GM12801 (cell line): ENCODE results near the gene ZNF689.

Experiments
- TF ChIP-seq, protein P1 (sequence below): IDR thresholded peaks from one replicate; pipeline ENCODE4 v1.5.1; 2011; ENCODE audit warnings: control low read depth; ENCODE audit not compliant: insufficient read length; ENCODE audit errors: extremely low read depth

ZNF689 gene

DNA sequence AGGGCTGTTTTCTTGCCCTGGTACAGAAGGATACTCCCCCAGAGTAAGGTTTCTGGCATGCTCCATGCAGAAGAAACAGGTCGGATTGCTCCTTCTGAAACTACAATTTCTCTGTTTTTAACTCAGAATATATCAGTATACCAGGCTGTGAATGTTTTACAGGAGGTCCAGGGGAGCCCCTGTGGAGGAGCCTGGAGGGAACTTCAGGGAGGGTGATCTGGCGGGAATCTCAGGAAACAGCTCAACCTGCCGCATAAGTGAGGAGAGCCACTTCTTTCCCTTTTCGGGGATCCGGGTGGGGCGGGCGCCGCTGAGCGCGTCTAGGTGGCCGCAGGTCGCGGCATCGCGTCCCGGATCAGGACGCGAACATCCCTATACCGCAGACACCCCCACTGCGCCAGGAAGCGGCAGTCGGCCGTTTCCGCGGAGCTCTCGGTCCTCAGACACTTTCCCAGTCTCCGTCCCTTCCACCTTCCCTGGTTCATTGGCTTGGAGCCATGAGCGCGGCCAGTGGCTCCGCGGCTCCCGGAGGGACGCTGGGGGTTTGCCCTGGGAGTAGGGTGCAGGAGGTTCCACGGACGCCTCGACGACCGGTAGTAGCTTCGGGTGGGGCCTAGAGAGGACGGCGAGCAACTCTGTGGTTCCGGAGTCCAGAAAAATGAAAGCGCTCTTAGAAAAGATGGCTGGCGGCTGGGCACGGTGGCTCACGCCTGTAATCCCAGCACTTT is 48.9 kb downstream of the ZNF689 start:
- TF ChIP-seq, protein P1, sequence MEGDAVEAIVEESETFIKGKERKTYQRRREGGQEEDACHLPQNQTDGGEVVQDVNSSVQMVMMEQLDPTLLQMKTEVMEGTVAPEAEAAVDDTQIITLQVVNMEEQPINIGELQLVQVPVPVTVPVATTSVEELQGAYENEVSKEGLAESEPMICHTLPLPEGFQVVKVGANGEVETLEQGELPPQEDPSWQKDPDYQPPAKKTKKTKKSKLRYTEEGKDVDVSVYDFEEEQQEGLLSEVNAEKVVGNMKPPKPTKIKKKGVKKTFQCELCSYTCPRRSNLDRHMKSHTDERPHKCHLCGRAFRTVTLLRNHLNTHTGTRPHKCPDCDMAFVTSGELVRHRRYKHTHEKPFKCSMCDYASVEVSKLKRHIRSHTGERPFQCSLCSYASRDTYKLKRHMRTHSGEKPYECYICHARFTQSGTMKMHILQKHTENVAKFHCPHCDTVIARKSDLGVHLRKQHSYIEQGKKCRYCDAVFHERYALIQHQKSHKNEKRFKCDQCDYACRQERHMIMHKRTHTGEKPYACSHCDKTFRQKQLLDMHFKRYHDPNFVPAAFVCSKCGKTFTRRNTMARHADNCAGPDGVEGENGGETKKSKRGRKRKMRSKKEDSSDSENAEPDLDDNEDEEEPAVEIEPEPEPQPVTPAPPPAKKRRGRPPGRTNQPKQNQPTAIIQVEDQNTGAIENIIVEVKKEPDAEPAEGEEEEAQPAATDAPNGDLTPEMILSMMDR: no peak

DNA sequence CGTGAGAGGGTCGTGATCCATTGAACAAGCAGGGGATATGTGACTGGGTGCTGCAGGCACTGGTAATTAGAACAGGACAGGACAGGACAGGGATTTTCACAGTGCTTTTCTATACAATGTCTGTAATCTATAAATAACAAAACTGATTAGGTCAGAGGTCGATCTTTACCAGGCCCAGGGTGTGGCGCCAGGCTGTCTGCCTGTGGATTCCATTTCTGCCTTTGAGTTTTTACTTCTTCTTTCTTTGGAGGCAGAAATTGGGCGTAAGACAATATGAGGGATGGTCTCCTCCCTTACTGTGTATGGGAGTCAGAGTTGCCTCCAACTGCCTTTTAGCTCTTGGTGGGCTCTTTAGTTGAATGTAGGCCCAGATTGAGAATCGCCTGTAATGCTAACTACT is 50.5 kb downstream of the ZNF689 start:
- TF ChIP-seq, protein P1: no peak

DNA sequence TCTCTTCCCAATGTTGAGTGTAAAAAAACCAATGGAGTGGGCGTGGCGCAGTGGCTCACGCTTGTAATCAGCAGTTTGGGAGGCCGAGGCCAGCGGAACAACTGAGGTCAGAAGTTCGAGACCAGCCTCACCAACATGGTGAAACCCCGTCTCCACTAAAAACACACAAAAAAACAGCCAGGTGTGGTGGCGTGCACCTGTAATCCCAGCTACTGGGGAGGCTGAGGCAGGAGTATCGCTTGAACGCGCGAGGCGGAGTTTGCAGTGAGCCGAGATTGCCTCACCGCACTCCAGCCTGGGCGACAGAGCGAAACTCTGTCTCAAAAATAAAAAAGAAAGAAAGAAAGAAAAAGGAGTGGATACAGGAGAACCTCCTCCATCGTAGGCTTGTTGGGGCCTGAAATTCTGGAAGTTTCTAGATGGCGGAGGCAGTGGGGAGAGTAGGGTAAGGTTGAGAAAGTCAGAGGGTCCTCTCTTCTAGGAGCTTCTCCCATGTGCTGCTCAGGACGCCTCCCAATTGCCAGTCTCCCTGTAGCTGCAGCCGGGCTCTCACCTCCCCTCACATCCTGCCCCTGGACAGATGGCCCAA is 51.3 kb downstream of the ZNF689 start:
- TF ChIP-seq, protein P1: no peak

DNA sequence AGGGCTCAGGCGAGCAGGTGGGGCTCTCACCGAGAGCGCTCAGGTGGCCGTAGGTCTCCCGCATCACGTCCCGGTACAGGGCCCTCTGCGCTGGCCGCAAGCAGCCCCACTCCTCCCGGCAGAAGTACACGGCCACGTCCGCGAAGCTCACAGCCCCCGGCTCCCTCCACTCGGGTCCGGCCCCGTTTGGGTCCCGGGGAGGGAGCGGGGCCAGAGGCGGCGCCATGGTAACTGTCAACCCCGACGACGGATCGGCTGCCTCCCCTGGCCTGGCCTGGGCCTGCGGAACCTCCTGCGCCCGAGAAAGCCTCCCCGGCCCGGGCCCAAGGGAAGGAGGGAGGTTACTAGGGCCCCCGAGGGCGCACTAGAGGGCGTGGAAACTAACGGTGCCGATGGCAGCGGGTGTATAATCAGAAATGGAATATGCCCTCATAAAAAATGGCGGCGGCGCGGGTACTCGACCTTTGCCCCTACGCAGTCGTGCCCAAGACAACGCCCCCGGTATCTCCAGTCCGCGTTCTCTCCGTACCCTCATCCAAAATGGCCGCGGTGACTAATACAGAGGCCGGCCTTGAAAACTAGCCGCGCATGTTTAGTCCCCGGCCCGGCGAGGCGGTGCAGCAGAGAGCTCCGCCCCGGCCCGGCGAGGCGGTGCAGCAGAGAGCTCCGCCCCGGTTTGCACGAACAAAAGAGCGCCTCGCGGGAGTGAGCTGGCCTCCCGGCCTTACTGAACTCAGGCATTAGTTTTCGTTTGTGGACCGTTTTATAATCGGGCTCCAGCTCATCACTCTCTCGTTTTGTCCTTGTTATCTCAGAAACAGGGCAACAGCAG is 52.0 kb downstream of the ZNF689 start, which contains the start of gene ZNF764:
TSS of gene ZNF764 (minus strand) at position 418 of the 832 bp plus-strand sequence. CDS start at position 226, 192 bp downstream.
- TF ChIP-seq, protein P1: no peak

DNA sequence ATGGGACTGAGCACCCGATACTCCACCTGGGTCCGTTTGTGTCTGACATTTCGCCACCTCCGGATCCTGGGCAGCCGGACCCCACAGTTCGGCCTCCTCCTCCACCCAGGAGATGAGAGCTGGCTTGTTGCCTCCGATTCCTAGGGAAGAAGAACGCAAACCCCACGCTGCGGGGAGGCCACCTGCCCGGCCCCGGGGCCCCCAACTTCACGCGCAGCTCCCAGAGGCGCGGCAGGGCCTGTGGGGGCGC is 52.6 kb downstream of the ZNF689 start:
- TF ChIP-seq, protein P1: no peak

DNA sequence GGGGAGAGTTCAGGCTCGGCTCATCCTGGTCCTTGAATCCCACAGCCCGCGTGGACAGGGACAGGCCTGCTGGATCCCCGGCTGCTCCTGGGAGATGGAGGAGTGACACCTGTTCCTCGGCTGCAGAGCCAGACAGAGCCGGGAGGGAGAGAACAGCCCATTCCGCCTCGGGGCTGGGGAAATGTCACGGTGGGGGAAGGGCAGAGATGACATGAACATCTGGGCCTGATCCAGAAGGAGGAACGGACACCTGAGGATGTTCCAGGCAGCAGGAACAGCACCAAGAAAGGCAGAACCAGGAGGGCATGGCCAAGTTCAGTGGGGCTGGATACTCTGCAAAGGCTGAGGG is 54.1 kb downstream of the ZNF689 start:
- TF ChIP-seq, protein P1: no peak

DNA sequence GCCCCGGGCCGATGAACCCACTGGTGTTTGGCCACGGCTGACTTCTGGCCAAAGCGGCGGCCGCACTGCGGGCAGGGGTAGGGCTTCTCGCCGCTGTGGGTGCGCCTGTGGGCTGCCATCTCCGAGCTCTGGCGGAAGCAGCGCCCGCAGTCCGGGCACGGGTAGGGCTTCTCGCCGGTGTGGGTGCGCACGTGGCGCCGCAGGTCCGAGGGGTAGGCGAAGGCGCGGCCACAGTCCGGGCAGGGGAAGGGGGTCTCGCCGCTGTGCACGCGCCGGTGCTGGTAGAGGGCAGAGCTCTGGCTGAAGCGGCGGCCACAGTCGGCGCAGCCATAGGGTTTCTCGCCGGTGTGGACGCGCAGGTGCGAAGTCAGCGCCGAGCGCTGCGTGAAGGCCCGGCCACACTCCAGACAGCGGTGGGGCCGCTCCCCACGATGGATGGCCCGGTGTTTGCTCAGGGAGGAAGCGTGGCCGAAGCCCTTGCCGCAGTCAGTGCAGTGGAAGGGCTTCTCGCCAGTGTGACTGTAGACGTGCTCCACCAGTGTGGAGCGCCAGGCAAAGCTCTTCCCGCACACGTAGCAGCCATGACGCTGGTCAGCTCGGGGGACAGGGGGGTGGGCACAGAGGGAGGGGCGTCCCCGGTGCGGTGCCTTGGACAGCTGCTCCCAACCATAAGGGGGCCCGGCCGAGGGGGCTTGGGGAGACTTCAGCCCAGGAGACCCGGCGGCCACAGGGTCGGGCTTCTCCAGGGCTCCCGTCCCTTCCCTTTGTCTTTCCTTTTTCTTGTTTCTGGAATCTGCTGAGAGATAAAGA is 54.7 kb downstream of the ZNF689 start:
- TF ChIP-seq, protein P1: no peak
